ENCODE data around the gene CLTA.

GRCh38 chr9:36169708-36170107 lies 21.0 kb upstream of the CLTA start:
- TF ChIP-seq CTCF (IDR thresholded peaks at IDR 0.05) (no peak), EZH2 (IDR thresholded peaks at IDR 0.05) (no peak), EZH2phosphoT487 (IDR thresholded peaks at IDR 0.05) (no peak)
